Fibroblast of lung (primary cell): Measurements from ENCODE around the gene CCDC183.

Experiments used
- CTCF ChIP-seq, 2 donors: IDR thresholded peaks in 1 of 2; conservative IDR thresholded peaks in 1 of 2; 1 replicate in 1 of 2; 2 replicates in 1 of 2; pipeline ENCODE4 v1.5.1; 2011 to 2012; ENCODE audit warnings: low read length in 2 of 2, control low read depth in 1 of 2, inconsistent platforms in 1 of 2, low read depth in 1 of 2, mild to moderate bottlenecking in 1 of 2
- EZH2 ChIP-seq: IDR thresholded peaks from 2 replicates; pipeline ENCODE4 v1.5.1; 2012; ENCODE audit warnings: low read length, control low read depth, mild to moderate bottlenecking; ENCODE audit errors: missing control alignments

- TF ChIP-seq CTCF (conservative IDR thresholded peaks at IDR 0.05 in 1 of 2, IDR thresholded peaks at IDR 0.05 in 1 of 2; ENCODE audit: low read depth in 1 of 2, low read length in 2 of 2) (no peak), EZH2 (no peak)
Observed at GRCh38 chr9:136849038-136849959, 53.2 kb downstream of the CCDC183 start, which contains the start of gene PHPT1.
